GM12874 (cell line): Measurements from ENCODE around the gene BRF1.
A peak's percentile ranks its signal among the peaks of the same experiment; 100 is the strongest.

Experiments used
- TF ChIP-seq, protein P1 (sequence below): IDR thresholded peaks from 2 replicates; pipeline ENCODE4 v1.5.1; 2011; ENCODE audit warnings: low read depth, mild to moderate bottlenecking, control low read depth, low read length, moderate library complexity; ENCODE audit not compliant: insufficient read depth

BRF1 gene

DNA sequence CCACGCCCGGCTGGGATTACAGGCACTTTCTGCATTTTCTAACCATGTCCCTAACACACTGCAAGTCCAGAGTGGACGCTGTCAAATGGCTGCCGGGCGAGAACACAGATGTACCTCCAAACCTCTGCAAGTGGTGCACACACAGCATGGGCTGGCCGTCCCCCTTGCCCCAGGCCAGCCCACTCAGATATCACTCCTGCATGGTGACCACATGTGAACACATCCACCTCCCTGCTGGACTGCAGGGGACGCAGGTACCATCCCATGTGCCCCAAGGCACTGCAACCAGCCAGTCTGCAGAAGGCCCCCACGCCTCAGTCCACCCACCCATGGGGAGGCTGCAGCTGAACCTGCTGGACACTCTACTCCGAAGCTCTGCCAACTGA, 14.0 kb downstream of the BRF1 start:
- TF ChIP-seq, protein P1, sequence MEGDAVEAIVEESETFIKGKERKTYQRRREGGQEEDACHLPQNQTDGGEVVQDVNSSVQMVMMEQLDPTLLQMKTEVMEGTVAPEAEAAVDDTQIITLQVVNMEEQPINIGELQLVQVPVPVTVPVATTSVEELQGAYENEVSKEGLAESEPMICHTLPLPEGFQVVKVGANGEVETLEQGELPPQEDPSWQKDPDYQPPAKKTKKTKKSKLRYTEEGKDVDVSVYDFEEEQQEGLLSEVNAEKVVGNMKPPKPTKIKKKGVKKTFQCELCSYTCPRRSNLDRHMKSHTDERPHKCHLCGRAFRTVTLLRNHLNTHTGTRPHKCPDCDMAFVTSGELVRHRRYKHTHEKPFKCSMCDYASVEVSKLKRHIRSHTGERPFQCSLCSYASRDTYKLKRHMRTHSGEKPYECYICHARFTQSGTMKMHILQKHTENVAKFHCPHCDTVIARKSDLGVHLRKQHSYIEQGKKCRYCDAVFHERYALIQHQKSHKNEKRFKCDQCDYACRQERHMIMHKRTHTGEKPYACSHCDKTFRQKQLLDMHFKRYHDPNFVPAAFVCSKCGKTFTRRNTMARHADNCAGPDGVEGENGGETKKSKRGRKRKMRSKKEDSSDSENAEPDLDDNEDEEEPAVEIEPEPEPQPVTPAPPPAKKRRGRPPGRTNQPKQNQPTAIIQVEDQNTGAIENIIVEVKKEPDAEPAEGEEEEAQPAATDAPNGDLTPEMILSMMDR = no peak

DNA sequence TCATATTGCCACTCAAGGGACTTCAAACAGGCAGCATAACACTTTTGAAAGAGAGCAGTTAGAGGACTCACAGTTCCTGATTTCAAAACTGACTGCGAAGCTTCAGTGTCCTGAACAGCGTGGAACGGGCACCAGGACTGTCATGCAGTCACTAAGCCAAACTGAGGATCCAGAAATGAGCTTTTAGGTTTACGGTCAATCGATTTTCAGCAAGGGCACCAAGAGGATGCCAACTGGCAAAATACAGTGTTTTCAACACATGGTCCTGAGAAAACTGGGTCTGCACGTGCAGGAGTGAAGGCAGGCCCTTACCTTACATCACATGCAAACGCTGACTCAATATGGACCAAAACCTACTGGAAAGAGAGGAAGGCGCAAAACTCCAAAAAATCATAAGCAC, 15.6 kb downstream of the BRF1 start:
- TF ChIP-seq, protein P1 = no peak

- TF ChIP-seq, protein P1 = no peak
Measured at GRCh38 chr14:105283899-105284298, 16.9 kb downstream of the BRF1 start.

DNA sequence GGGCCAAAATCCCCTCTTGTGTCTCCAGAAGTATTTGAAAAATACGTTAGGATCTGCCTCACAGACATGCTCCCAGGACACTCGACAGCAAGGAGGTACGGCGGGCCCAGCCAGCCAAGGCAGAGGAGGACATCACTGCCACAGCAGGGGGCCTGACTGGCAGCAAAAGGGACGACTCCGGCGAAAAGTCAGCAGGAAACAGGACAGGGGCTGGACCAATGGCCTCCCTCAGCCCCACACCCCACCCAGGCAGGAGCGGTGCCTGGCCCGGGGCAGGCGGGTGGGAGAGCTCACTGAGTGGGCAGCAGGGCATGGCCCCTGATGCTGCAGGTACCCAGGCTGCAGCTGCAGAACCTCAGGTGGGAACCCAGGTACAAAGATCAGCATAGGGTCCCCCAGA, 17.8 kb downstream of the BRF1 start:
- TF ChIP-seq, protein P1 = no peak

DNA sequence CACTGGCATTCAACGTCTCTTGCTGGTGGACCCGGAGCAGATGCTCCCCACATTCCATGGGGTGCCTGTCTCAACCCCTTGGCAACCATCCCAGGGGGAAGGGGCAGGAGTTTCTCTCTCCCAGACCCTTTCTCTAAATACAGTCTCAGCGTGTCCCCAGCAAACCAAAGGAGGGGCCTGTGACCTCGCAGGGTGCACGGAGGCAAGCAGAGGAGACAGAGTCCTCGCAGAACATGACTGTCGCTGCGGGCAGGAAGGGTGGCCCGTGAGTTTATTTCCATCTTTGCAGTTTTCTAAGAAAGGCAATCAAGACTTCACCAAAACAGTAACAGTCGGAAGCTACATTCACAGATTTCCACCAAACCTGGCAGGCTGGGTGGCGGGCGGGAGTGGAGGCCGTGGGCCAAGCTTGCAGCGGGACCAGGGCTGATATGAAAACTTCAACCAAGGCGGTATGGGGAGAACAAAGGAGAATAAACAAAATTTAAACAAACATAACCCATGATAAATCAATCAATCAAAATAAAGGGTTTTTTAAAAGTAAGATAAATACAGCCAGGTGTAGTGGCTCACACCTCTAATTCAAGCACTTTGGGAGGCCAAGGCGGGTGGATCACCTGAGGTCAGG, 18.6 kb downstream of the BRF1 start:
- TF ChIP-seq, protein P1 = no peak

GRCh38 chr14:105281371-105282097, 19.3 kb downstream of the BRF1 start:
- TF ChIP-seq, protein P1 = peak; percentile 71

DNA sequence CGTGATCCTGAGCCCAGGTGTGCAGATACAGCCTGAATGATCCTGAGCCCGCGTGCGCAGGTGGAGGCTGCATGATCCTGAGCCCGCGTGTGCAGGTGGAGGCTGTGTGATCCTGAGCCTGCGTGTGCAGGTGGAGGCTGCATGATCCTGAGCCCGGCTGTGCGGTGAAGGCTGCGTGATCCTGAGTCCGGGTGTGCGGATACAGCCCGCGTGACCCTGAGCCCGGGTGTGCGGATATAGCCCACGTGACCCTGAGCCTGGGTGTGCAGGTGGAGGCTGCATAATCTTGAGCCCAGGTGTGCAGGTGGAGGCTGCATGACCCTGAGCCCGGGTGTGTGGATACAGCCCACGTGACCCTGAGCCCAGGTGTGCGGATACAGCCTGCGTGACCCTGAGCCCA, 20.3 kb downstream of the BRF1 start:
- TF ChIP-seq, protein P1 = no peak
